ENCODE data around the gene ACOX1. TPM values are rescaled to one million over a fixed set of nuclear protein-coding genes. Genes with fewer than 3 reads are reported as not detected.

Gene ACOX1
- total and polyA plus RNA-seq, 2 of the 13 experiments (the other 11 are each of a cell fraction or from before 2014, with no cell fraction given): 86.4 to 120 TPM

- TF ChIP-seq FOSL1 (CRISPR knock-in tag; IDR thresholded peaks at IDR 0.05; ENCODE audit: borderline replicate concordance) (no peak), XRCC5 (optimal IDR thresholded peaks at IDR 0.05; ENCODE audit: low read length) (peak; percentile 85), ZBED4 (CRISPR knock-in tag; IDR thresholded peaks at IDR 0.05; ENCODE audit: borderline replicate concordance) (no peak), HNF4A (CRISPR knock-in tag; IDR thresholded peaks at IDR 0.05) (no peak), ZNF747 (CRISPR knock-in tag; IDR thresholded peaks at IDR 0.05; ENCODE audit: borderline replicate concordance) (no peak), SRF (IDR thresholded peaks at IDR 0.05; ENCODE audit: low read depth, low read length) (no peak), THAP11 (CRISPR knock-in tag; IDR thresholded peaks at IDR 0.05) (peak; percentile 71), SPEN (CRISPR knock-in tag; IDR thresholded peaks at IDR 0.05; ENCODE audit: low read depth) (no peak), SMAD9 (CRISPR knock-in tag; IDR thresholded peaks at IDR 0.05) (no peak), ARNTL (CRISPR knock-in tag; IDR thresholded peaks at IDR 0.05) (no peak), ZNF362 (CRISPR knock-in tag; IDR thresholded peaks at IDR 0.05; ENCODE audit: borderline replicate concordance) (0 out of 2 replicates have a peak, but pooled peaks have one; percentile 34), HMGXB4 (CRISPR knock-in tag; IDR thresholded peaks at IDR 0.05; ENCODE audit: borderline replicate concordance in 1 of 2, low read depth in 1 of 2) (peak; percentile 52 to 69; a peak in 3 of 4 replicates), ADNP (CRISPR knock-in tag; IDR thresholded peaks at IDR 0.05) (no peak), RORA (CRISPR knock-in tag; IDR thresholded peaks at IDR 0.05) (no peak), ZNF777 (CRISPR knock-in tag; IDR thresholded peaks at IDR 0.05) (no peak), ATF6 (CRISPR knock-in tag; conservative IDR thresholded peaks at IDR 0.05) (peak; percentile 79; the same call in 1 of the 2 replicates), JDP2 (CRISPR knock-in tag; IDR thresholded peaks at IDR 0.05; ENCODE audit: borderline replicate concordance) (no peak), ZNF260 (CRISPR knock-in tag; IDR thresholded peaks at IDR 0.05; ENCODE audit: borderline replicate concordance, low read depth) (no peak), ZKSCAN5 (CRISPR knock-in tag; IDR thresholded peaks at IDR 0.05) (no peak), MEF2D (CRISPR knock-in tag; IDR thresholded peaks at IDR 0.05) (peak; percentile 71; the same call in 1 of the 2 replicates), ZNF557 (CRISPR knock-in tag; IDR thresholded peaks at IDR 0.05) (no peak)
Observed at GRCh38 chr17:76005263-76006149, 26.5 kb upstream of the ACOX1 start (continued).
